SJCRH30 (cell line): ENCODE results near the gene ADARB2. TPM values are rescaled to one million over a fixed set of nuclear protein-coding genes. Genes with fewer than 3 reads are reported as not detected.

ENCODE experiments used
- DNase-seq, 2 experiments: peaks; one replicate each; pipeline ENCODE4 v3.0.0-alpha.2; 2015 to 2020
- H3K27ac ChIP-seq: fragments of 250-450 bp; sonication (Bioruptor Pico); 2 replicates; pipeline ENCODE4 v1.5.1; 2020; ENCODE audit warnings: mild to moderate bottlenecking, moderate library complexity
- H3K27me3 ChIP-seq: fragments of 250-450 bp; sonication (Bioruptor Pico); 2 replicates; pipeline ENCODE4 v1.5.1; 2020; ENCODE audit warnings: mild to moderate bottlenecking, moderate library complexity
- H3K36me3 ChIP-seq: fragments of 250-450 bp; sonication (Bioruptor Pico); 2 replicates; pipeline ENCODE4 v1.5.1; 2020; ENCODE audit warnings: mild to moderate bottlenecking, moderate library complexity
- H3K4me1 ChIP-seq: fragments of 250-450 bp; sonication (Bioruptor Pico); 2 replicates; pipeline ENCODE4 v1.5.1; 2020; ENCODE audit warnings: mild to moderate bottlenecking, moderate library complexity
- H3K4me3 ChIP-seq: fragments of 250-450 bp; sonication (Bioruptor Pico); 2 replicates; pipeline ENCODE4 v1.5.1; 2020; ENCODE audit warnings: mild to moderate bottlenecking, moderate library complexity
- H3K9me3 ChIP-seq: fragments of 250-450 bp; sonication (Bioruptor Pico); replicated peaks from 2 replicates; pipeline ENCODE4 v1.5.1; 2020; ENCODE audit warnings: mild to moderate bottlenecking, moderate library complexity
- total RNA-seq: library from RNA; depleted of rRNA; stranded (reverse); fragments of >200 nt; shearing (Covaris generic); gene quantifications from 2 replicates; pipeline ENCODE4 v1.2.3, GENCODE V29; 2014

Gene ADARB2
- total RNA-seq, 1 experiment from 2014 or later, result not detected

GRCh38 chr10:1156921-1157614 lies 580.3 kb downstream of the ADARB2 start:
- no peak for DNase-seq
- Histone ChIP-seq H3K4me1 (no peaks in the 10 kb centered on the region), H3K36me3 (no peaks in the 10 kb centered on the region), H3K27ac (no peak overlapping the region), H3K27me3 (no peaks in the 10 kb centered on the region), H3K4me3 (no peak overlapping the region), H3K9me3 (no peaks in the 10 kb centered on the region)

GRCh38 chr10:1156616-1156886 lies 580.8 kb downstream of the ADARB2 start:
- Histone ChIP-seq H3K9me3 (no peaks in the 10 kb centered on the region), H3K36me3 (no peaks in the 10 kb centered on the region), H3K27me3 (no peaks in the 10 kb centered on the region), H3K4me3 (no peak overlapping the region), H3K27ac (no peak overlapping the region), H3K4me1 (no peaks in the 10 kb centered on the region)
- no peak for DNase-seq

- no peaks in the 10 kb centered on the region for H3K27me3 ChIP-seq
- no peaks in the 10 kb centered on the region for H3K4me1 ChIP-seq
- H3K27ac ChIP-seq, result no peak overlapping the region
- no peak overlapping the region for H3K4me3 ChIP-seq
- no peaks in the 10 kb centered on the region for H3K36me3 ChIP-seq
- H3K9me3 ChIP-seq, result no peaks in the 10 kb centered on the region
- DNase-seq, result no peak
Measured at GRCh38 chr10:1155791-1156615, 581.3 kb downstream of the ADARB2 start.

GRCh38 chr10:1154531-1155295 lies 582.6 kb downstream of the ADARB2 start:
- H3K27me3 ChIP-seq, result no peaks in the 10 kb centered on the region
- DNase-seq, result no peak

GRCh38 chr10:1153805-1154351 lies 583.4 kb downstream of the ADARB2 start:
- Histone ChIP-seq H3K9me3 (no peaks in the 10 kb centered on the region), H3K36me3 (no peaks in the 10 kb centered on the region), H3K27ac (no peak overlapping the region), H3K4me3 (no peak overlapping the region), H3K27me3 (no peaks in the 10 kb centered on the region), H3K4me1 (no peaks in the 10 kb centered on the region)
- DNase-seq, result no peak

More at GRCh38 chr10:1154531-1155295, 582.6 kb downstream of the ADARB2 start:
- no peaks in the 10 kb centered on the region for H3K4me1 ChIP-seq
- H3K9me3 ChIP-seq, result no peaks in the 10 kb centered on the region
- H3K27ac ChIP-seq, result no peak overlapping the region
- no peak overlapping the region for H3K4me3 ChIP-seq
- H3K36me3 ChIP-seq, result no peaks in the 10 kb centered on the region

GRCh38 chr10:1153251-1153763 lies 584.0 kb downstream of the ADARB2 start:
- H3K36me3 ChIP-seq, result no peaks in the 10 kb centered on the region
- DNase-seq, result no peak
- H3K9me3 ChIP-seq, result no peaks in the 10 kb centered on the region
- no peaks in the 10 kb centered on the region for H3K4me1 ChIP-seq
- no peak overlapping the region for H3K4me3 ChIP-seq
- no peak overlapping the region for H3K27ac ChIP-seq
- H3K27me3 ChIP-seq, result no peaks in the 10 kb centered on the region

- Histone ChIP-seq H3K27me3 (no peaks in the 10 kb centered on the region), H3K36me3 (no peaks in the 10 kb centered on the region), H3K27ac (no peak overlapping the region), H3K4me3 (no peak overlapping the region), H3K9me3 (no peaks in the 10 kb centered on the region), H3K4me1 (no peaks in the 10 kb centered on the region)
- no peak for DNase-seq
Measured at GRCh38 chr10:1152386-1153250, 584.7 kb downstream of the ADARB2 start.

- no peaks in the 10 kb centered on the region for H3K9me3 ChIP-seq
- H3K4me3 ChIP-seq, result no peak overlapping the region
- no peak overlapping the region for H3K27ac ChIP-seq
- no peaks in the 10 kb centered on the region for H3K27me3 ChIP-seq
- H3K36me3 ChIP-seq, result no peaks in the 10 kb centered on the region
- H3K4me1 ChIP-seq, result no peaks in the 10 kb centered on the region
- DNase-seq, result no peak
Measured at GRCh38 chr10:1151076-1152033, 586.0 kb downstream of the ADARB2 start.

- Histone ChIP-seq H3K27ac (no peak overlapping the region), H3K36me3 (no peaks in the 10 kb centered on the region), H3K27me3 (no peaks in the 10 kb centered on the region), H3K4me1 (no peaks in the 10 kb centered on the region), H3K4me3 (no peak overlapping the region), H3K9me3 (no peaks in the 10 kb centered on the region)
- no peak for DNase-seq
Measured at GRCh38 chr10:1150638-1150955, 586.7 kb downstream of the ADARB2 start.

GRCh38 chr10:1149793-1150637 lies 587.3 kb downstream of the ADARB2 start:
- Histone ChIP-seq H3K4me1 (no peaks in the 10 kb centered on the region), H3K27me3 (no peaks in the 10 kb centered on the region), H3K36me3 (no peaks in the 10 kb centered on the region), H3K27ac (no peak overlapping the region), H3K4me3 (no peak overlapping the region), H3K9me3 (no peaks in the 10 kb centered on the region)
- DNase-seq, result no peak

GRCh38 chr10:1148855-1149605 lies 588.3 kb downstream of the ADARB2 start:
- no peak for DNase-seq
- H3K9me3 ChIP-seq, result no peaks in the 10 kb centered on the region
- H3K4me3 ChIP-seq, result no peak overlapping the region
- no peaks in the 10 kb centered on the region for H3K27me3 ChIP-seq
- H3K4me1 ChIP-seq, result no peaks in the 10 kb centered on the region
- H3K36me3 ChIP-seq, result no peaks in the 10 kb centered on the region
- no peak overlapping the region for H3K27ac ChIP-seq

GRCh38 chr10:1147810-1148209 lies 589.5 kb downstream of the ADARB2 start:
- H3K27ac ChIP-seq, result no peak overlapping the region
- no peak for DNase-seq

More at GRCh38 chr10:1147810-1148209, 589.5 kb downstream of the ADARB2 start:
- H3K4me3 ChIP-seq, result no peak overlapping the region
- no peaks in the 10 kb centered on the region for H3K4me1 ChIP-seq
- no peaks in the 10 kb centered on the region for H3K36me3 ChIP-seq
- H3K27me3 ChIP-seq, result no peaks in the 10 kb centered on the region
- no peaks in the 10 kb centered on the region for H3K9me3 ChIP-seq
